Measurements from ENCODE around the gene PRTN3. TPM values are rescaled to one million over a fixed set of nuclear protein-coding genes. Genes with fewer than 3 reads are reported as not detected.
A peak's percentile ranks its signal among the peaks of the same experiment; 100 is the strongest.
"Not testable (repeated sequence)": the region's sequence is repeated elsewhere in the genome, so short reads cannot be mapped to it uniquely, and the experiment has no call there.

The PRTN3 gene
- total and polyA plus RNA-seq, 9 donors: 0.41 TPM; not detected in 8

- no peak for TF ChIP-seq CTCF (IDR thresholded peaks at IDR 0.05)
- TF ChIP-seq EP300 (IDR thresholded peaks at IDR 0.05): no peak
- TF ChIP-seq POLR2A (IDR thresholded peaks at IDR 0.05): no peak
- no peak for DNase-seq
- no peaks in the 10 kb centered on the region for H3K36me3 ChIP-seq
- no peak overlapping the region for H3K27ac ChIP-seq
- H3K9me3 ChIP-seq: no peaks in the 10 kb centered on the region
- H3K27me3 ChIP-seq: peaks cover 11% of the 10 kb centered on the region
- WGBS, 3 donors: 12 to 15% (median 15%) methylated on average over 6 to 11 of the region's 11 CpGs
- intact Hi-C loops (cut with DNase I): loop anchor here in 1 of 4 donors (10.0 kb wide), 1 partner anchor 90 kb away; the partner anchor contains the start of gene MISP
- H3K4me3 ChIP-seq: no peak overlapping the region
- peaks cover 13% of the 10 kb centered on the region for H3K4me1 ChIP-seq (ENCODE audit: insufficient read depth)
Measured at GRCh38 chr19:844546-844971, 3.8 kb downstream of the PRTN3 start.

GRCh38 chr19:845707-846521, 5.1 kb downstream of the PRTN3 start:
- TF ChIP-seq POLR2A (IDR thresholded peaks at IDR 0.05): no peak
- TF ChIP-seq EP300 (IDR thresholded peaks at IDR 0.05): no peak
- no peak for TF ChIP-seq CTCF (IDR thresholded peaks at IDR 0.05)
- intact Hi-C loops (cut with DNase I): loop anchor here in 1 of 4 donors (10.0 kb wide), 1 partner anchor 91 kb away; the partner anchor contains the start of gene MISP
- 78 to 84% (median 84%) methylated on average over 37 of the region's 37 CpGs for WGBS, 3 donors
- DNase-seq: no peak
- peaks cover 14% of the 10 kb centered on the region for H3K4me1 ChIP-seq (ENCODE audit: insufficient read depth)
- H3K9me3 ChIP-seq: no peaks in the 10 kb centered on the region
- peaks cover 11% of the 10 kb centered on the region for H3K27me3 ChIP-seq
- H3K27ac ChIP-seq: no peak overlapping the region
- no peaks in the 10 kb centered on the region for H3K36me3 ChIP-seq
- no peak overlapping the region for H3K4me3 ChIP-seq

GRCh38 chr19:848386-848921, 7.7 kb downstream of the PRTN3 start:
- H3K27me3 ChIP-seq: peaks cover 9% of the 10 kb centered on the region
- peak in 1 of 5 donors; percentile 28 for DNase-seq
- no peak overlapping the region for H3K4me3 ChIP-seq
- TF ChIP-seq EP300 (IDR thresholded peaks at IDR 0.05) (no peak), POLR2A (IDR thresholded peaks at IDR 0.05) (no peak), CTCF (IDR thresholded peaks at IDR 0.05) (no peak)
- H3K36me3 ChIP-seq: no peaks in the 10 kb centered on the region
- H3K9me3 ChIP-seq: no peaks in the 10 kb centered on the region
- H3K4me1 ChIP-seq (ENCODE audit: insufficient read depth): peaks cover 11% of the 10 kb centered on the region
- WGBS, 3 donors: 40 to 45% (median 43%) methylated on average over 12 of the region's 12 CpGs
- intact Hi-C loops (cut with DNase I): loop anchor here in 1 of 4 donors (10.0 kb wide), 1 partner anchor 94 kb away; the partner anchor contains the start of gene MISP
- H3K27ac ChIP-seq: no peak overlapping the region

- H3K4me3 ChIP-seq, H3K27me3 ChIP-seq: not testable (repeated sequence)
Measured at GRCh38 chr19:849195-849594, 8.4 kb downstream of the PRTN3 start.

More at GRCh38 chr19:849195-849594, 8.4 kb downstream of the PRTN3 start:
- H3K9me3 ChIP-seq; H3K27ac ChIP-seq; H3K36me3 ChIP-seq; DNase-seq; H3K4me1 ChIP-seq (ENCODE audit: insufficient read depth): not testable (repeated sequence)
- intact Hi-C loops (cut with DNase I): loop anchor here in 1 of 4 donors (10.0 kb wide), 1 partner anchor 94 kb away; the partner anchor contains the start of gene MISP
- 80 to 87% (median 81%) methylated on average over 8 of the region's 8 CpGs for WGBS, 3 donors
